H1 (cell line): ENCODE results near the gene GSDME. TPM values are rescaled to one million over a fixed set of nuclear protein-coding genes. Genes with fewer than 3 reads are reported as not detected.

ENCODE experiments used
- CTCF ChIA-PET: fragments of 300-600 bp; sonication (Branson Sonifier 250); formaldehyde crosslinking; loops from one replicate; lab custom pipeline; 2021; ENCODE audit not compliant: partially characterized antibody; lab: Charles Lee
- POLR2A ChIA-PET: fragments of 300-600 bp; sonication (Branson Sonifier 250); formaldehyde crosslinking; loops from one replicate; lab custom pipeline; 2021; ENCODE audit warnings: inconsistent platforms; ENCODE audit not compliant: partially characterized antibody; lab: Charles Lee
- DNase-seq, 2 experiments: peaks; one replicate each; pipeline versions ENCODE4 v3.0.0 to v3.0.0-alpha.2; 2010 to 2022; ENCODE audit warnings: low spot score in 2 of 2, low read depth in 1 of 2, mixed read lengths in 1 of 2
- FAIRE-seq: peaks from 2 replicates; lab custom pipeline; 2011; peaks lifted over from hg19 to GRCh38; lab: Jason Lieb, UNC
- H2AFZ ChIP-seq: 2 replicates; pipeline ENCODE4 v1.8.1; 2012; ENCODE audit warnings: low read length, inconsistent platforms
- H2AK5ac ChIP-seq: 2 replicates; pipeline ENCODE4 v1.6.1; 2013; ENCODE audit warnings: low read depth, low read length
- H2BK120ac ChIP-seq: replicated peaks from 2 replicates; pipeline ENCODE3; 2013; ENCODE audit warnings: low read depth, low read length, inconsistent platforms
- H2BK12ac ChIP-seq: 2 replicates; pipeline ENCODE4 v1.6.1; 2013; ENCODE audit warnings: low read depth, low read length
- H2BK15ac ChIP-seq: 2 replicates; pipeline ENCODE4 v1.6.1; 2013; ENCODE audit warnings: low read length
- H2BK20ac ChIP-seq: 2 replicates; pipeline ENCODE4 v1.6.1; 2013; ENCODE audit warnings: low read length
- H2BK5ac ChIP-seq: 2 replicates; pipeline ENCODE4 v1.6.1; 2013; ENCODE audit warnings: low read depth, low read length
- H3K14ac ChIP-seq: 2 replicates; pipeline ENCODE4 v1.6.1; 2013; ENCODE audit warnings: inconsistent platforms; ENCODE audit not compliant: insufficient read length
- H3K18ac ChIP-seq: 2 replicates; pipeline ENCODE4 v1.6.1; 2013; ENCODE audit warnings: low read length; ENCODE audit errors: extremely low read depth
- H3K23ac ChIP-seq: 2 replicates; pipeline ENCODE4 v1.6.1; 2013; ENCODE audit warnings: inconsistent platforms; ENCODE audit not compliant: insufficient read length
- H3K23me2 ChIP-seq: 2 replicates; pipeline ENCODE4 v1.6.1; 2013; ENCODE audit warnings: low read depth, low read length
- H3K27ac ChIP-seq: 2 replicates; pipeline ENCODE4 v1.6.1; 2011; ENCODE audit warnings: low read depth, low read length, inconsistent platforms
- H3K27me3 ChIP-seq, 4 experiments: replicated peaks in 1 of 4; 1 replicate in 1 of 4; 2 replicates in 3 of 4; pipeline versions ENCODE4 v1.6.1 to v1.8.1; 2011 to 2013; ENCODE audit warnings: low read length in 3 of 4, mild to moderate bottlenecking in 3 of 4, inconsistent platforms in 2 of 4, mixed read lengths in 2 of 4, moderate library complexity in 1 of 4; ENCODE audit not compliant: control insufficient read depth in 3 of 4, insufficient read depth in 3 of 4; ENCODE audit errors: extremely low read depth in 1 of 4
- H3K36me3 ChIP-seq, 4 experiments: 2 replicates each; pipeline versions ENCODE4 v1.6.1 to v1.8.1; 2011 to 2013; ENCODE audit warnings: mild to moderate bottlenecking in 4 of 4, low read length in 3 of 4, moderate library complexity in 2 of 4, control low read depth in 1 of 4, inconsistent platforms in 1 of 4; ENCODE audit not compliant: insufficient read depth in 4 of 4, control insufficient read depth in 2 of 4
- H3K4ac ChIP-seq: replicated peaks from 2 replicates; pipeline ENCODE3; 2013; ENCODE audit warnings: low read length, low read depth, mixed read lengths, inconsistent platforms; ENCODE audit not compliant: insufficient read length
- H3K4me1 ChIP-seq, 4 experiments: replicated peaks in 1 of 4; 1 replicate in 1 of 4; 2 replicates in 3 of 4; pipeline versions ENCODE4 v1.6.1 to v1.8.1; 2011 to 2013; ENCODE audit warnings: low read length in 3 of 4, inconsistent platforms in 2 of 4, mixed read lengths in 1 of 4; ENCODE audit not compliant: insufficient read depth in 4 of 4, control insufficient read depth in 3 of 4
- H3K4me2 ChIP-seq, 2 experiments: 2 replicates each; pipeline versions ENCODE4 v1.6.1 to v1.8.1; 2011 to 2013; ENCODE audit warnings: low read depth in 2 of 2, low read length in 2 of 2, control low read depth in 1 of 2, inconsistent platforms in 1 of 2, mild to moderate bottlenecking in 1 of 2; ENCODE audit not compliant: insufficient read depth in 1 of 2
- H3K4me3 ChIP-seq, 4 experiments: fragments of 200-600, 300-600 bp in 1 of 4; sonication (generic), shearing (Covaris generic), sonication (Bioruptor Twin) in 1 of 4; 2 replicates each; pipeline versions ENCODE4 v1.5.1 to v1.8.1; 2011 to 2016; ENCODE audit warnings: low read length in 4 of 4, low read depth in 3 of 4, control low read depth in 2 of 4, inconsistent platforms in 2 of 4, mild to moderate bottlenecking in 2 of 4, mixed read lengths in 1 of 4, moderate library complexity in 1 of 4; ENCODE audit not compliant: insufficient read depth in 2 of 4; ENCODE audit errors: extremely low read depth in 1 of 4
- H3K56ac ChIP-seq: replicated peaks from 2 replicates; pipeline ENCODE3; 2013; ENCODE audit warnings: low read depth, mild to moderate bottlenecking, mixed read lengths, low read length, inconsistent platforms; ENCODE audit not compliant: insufficient read length
- H3K79me1 ChIP-seq: 2 replicates; pipeline ENCODE4 v1.6.1; 2013; ENCODE audit warnings: low read depth, low read length, control low read depth
- H3K79me2 ChIP-seq, 2 experiments: 2 replicates each; pipeline versions ENCODE4 v1.6.1 to v1.8.1; 2012 to 2013; ENCODE audit warnings: low read length in 2 of 2, mild to moderate bottlenecking in 2 of 2, inconsistent platforms in 1 of 2; ENCODE audit not compliant: insufficient read depth in 2 of 2, control insufficient read depth in 1 of 2
- H3K9ac ChIP-seq, 4 experiments: replicated peaks in 1 of 4; 1 replicate in 1 of 4; 2 replicates in 3 of 4; pipeline versions ENCODE4 v1.6.1 to v1.8.1; 2011 to 2013; ENCODE audit warnings: low read depth in 3 of 4, low read length in 3 of 4, control low read depth in 2 of 4, mild to moderate bottlenecking in 2 of 4, moderate library complexity in 2 of 4, inconsistent platforms in 1 of 4; ENCODE audit errors: extremely low read depth in 1 of 4
- H3K9me3 ChIP-seq, 2 experiments: 2 replicates each; pipeline versions ENCODE4 v1.6.1 to v1.8.1; 2012 to 2013; ENCODE audit warnings: mild to moderate bottlenecking in 2 of 2, moderate library complexity in 2 of 2, control low read depth in 1 of 2, inconsistent platforms in 1 of 2, low read depth in 1 of 2, low read length in 1 of 2, mixed read lengths in 1 of 2; ENCODE audit not compliant: insufficient read depth in 2 of 2
- H4K20me1 ChIP-seq, 2 experiments: replicated peaks in 1 of 2; 2 replicates each; pipeline versions ENCODE3 to v1.8.1; 2011 to 2013; ENCODE audit warnings: inconsistent platforms in 2 of 2, low read length in 2 of 2, mild to moderate bottlenecking in 1 of 2; ENCODE audit not compliant: insufficient read depth in 2 of 2, control insufficient read depth in 1 of 2
- H4K5ac ChIP-seq: 2 replicates; pipeline ENCODE4 v1.6.1; 2013; ENCODE audit warnings: low read length, low read depth, mixed read lengths, inconsistent platforms; ENCODE audit not compliant: insufficient read length
- H4K8ac ChIP-seq: 2 replicates; pipeline ENCODE4 v1.8.0; 2013; ENCODE audit warnings: mild to moderate bottlenecking, moderate library complexity, low read length, inconsistent platforms; ENCODE audit not compliant: insufficient read depth; ENCODE audit errors: extremely low read depth
- H4K91ac ChIP-seq: replicated peaks from 2 replicates; pipeline ENCODE3; 2013; ENCODE audit warnings: low read length, mixed read lengths, inconsistent platforms; ENCODE audit not compliant: insufficient read length
- BRCA1 ChIP-seq: IDR thresholded peaks from 2 replicates; pipeline ENCODE4 v1.6.1; 2012; ENCODE audit warnings: low read depth, low read length, improper control_type of control experiment
- EGR1 ChIP-seq: IDR thresholded peaks from 2 replicates; pipeline ENCODE4 v1.6.1; 2011; ENCODE audit warnings: low read depth, low read length, borderline replicate concordance
- WGBS, 2 experiments: shearing (Covaris generic) in 1 of 2; methylation state at CpG; one replicate each; pipeline versions ENCODE4 v1.1.6 to v1.1.7; 2013 to 2015; ENCODE audit warnings: low lambda C conversion rate in 2 of 2, mixed read lengths in 2 of 2, inconsistent platforms in 1 of 2, low coverage in 1 of 2, missing lambda C conversion rate in 1 of 2; ENCODE audit not compliant: insufficient replicate concordance in 2 of 2, insufficient coverage in 1 of 2, insufficient read length in 1 of 2; ENCODE audit errors: extremely low coverage in 1 of 2, missing lambda C conversion rate in 1 of 2; 5-methylcytosine and 5-hydroxymethylcytosine counted together
- polyA plus RNA-seq, 7 experiments: library from polyadenylated mRNA; depleted of rRNA in 3 of 7; stranded (reverse) in 5 of 7; unstranded in 2 of 7; fragments of >200 nt in 5 of 7; fragments of 200-250 nt in 2 of 7; gene quantifications; 1 replicate in 5 of 7; 2 replicates in 1 of 7; 4 replicates in 1 of 7; pipeline versions ENCODE4 v1.2.1 to v1.2.3, GENCODE V29; 2011 to 2013; ENCODE audit warnings: missing spikeins in 2 of 7, mixed read lengths in 2 of 7
- total RNA-seq: library from RNA; stranded (reverse); fragmentation: NEBNext Ultra II Directional; extraction: Animal tissue kit (Norgen Biotek cat#: 25700); gene quantifications from 2 replicates; pipeline ENCODE4 v1.2.1, GENCODE V29; 2021

Gene GSDME
- total and polyA plus RNA-seq, 2 of the 8 experiments (the other 6 are each of a cell fraction or from before 2014, with no cell fraction given): 5.4 to 7.6 TPM

DNA sequence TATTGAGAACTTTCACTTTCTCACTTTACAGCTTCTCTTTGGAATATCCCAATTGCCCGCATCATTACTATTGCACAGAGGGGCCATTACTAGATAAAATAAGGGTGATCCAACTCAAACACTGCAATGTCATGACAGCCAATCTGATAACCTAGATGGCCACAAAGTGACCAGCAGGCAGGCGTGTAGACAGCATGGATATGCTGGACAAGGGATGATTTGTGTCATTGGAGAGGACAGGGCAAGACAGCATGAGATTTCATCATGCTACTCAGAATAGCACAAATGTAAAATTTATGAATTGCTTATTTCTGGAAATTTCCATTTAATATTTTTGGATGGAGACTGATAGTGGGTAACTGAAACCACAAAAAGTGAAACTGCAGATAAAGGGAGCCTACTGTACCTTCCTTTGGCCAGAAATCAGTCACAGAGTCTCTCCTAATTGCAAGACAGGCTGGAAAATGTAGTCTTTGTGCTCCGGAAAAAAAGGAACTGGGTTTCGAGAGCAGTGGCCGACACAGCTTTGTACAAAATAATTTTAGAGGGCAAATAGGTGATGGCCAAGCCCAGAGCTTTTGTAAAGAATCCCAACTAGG lies 6.1 kb upstream of the GSDME start:
- DNase-seq: no peak
- no peak overlapping the region for H2AFZ ChIP-seq
- H3K18ac ChIP-seq: no peak overlapping the region
- no peak overlapping the region for H3K4ac ChIP-seq
- CTCF ChIA-PET: interaction anchor here (1.4 to 1.5 kb wide), 2 partner anchors 40 to 49 kb away, joined by 3 to 4 read pairs; no protein-coding TSS in a partner anchor
- H3K79me2 ChIP-seq: no peaks in the 10 kb centered on the region
- H3K4me2 ChIP-seq: no peak overlapping the region
- no peak overlapping the region for H2AK5ac ChIP-seq
- no peak overlapping the region for H2BK15ac ChIP-seq
- H4K8ac ChIP-seq: no peak overlapping the region
- no peaks in the 10 kb centered on the region; the same call in 1 of the 2 replicates for H3K23me2 ChIP-seq
- no peak overlapping the region for H2BK5ac ChIP-seq
- no peak overlapping the region for H2BK20ac ChIP-seq
- H3K27ac ChIP-seq: no peak overlapping the region
- peaks cover 3 to 7% (median 6%) of the 10 kb centered on the region in 4 experiments for H3K27me3 ChIP-seq
- no peak overlapping the region for H2BK12ac ChIP-seq
- H3K9ac ChIP-seq: no peak overlapping the region
- TF ChIP-seq BRCA1 (no peak), EGR1 (no peak)
- no peak overlapping the region for H4K91ac ChIP-seq
- no peaks in the 10 kb centered on the region; a peak in 1 of 7 replicates for H3K4me1 ChIP-seq
- no peaks in the 10 kb centered on the region for H3K79me1 ChIP-seq
- FAIRE-seq: no peak
- WGBS, 2 experiments: 91% methylated on average over 5 of the region's 5 CpGs; no CpG with 5 or more reads in 1 of the 2 experiments
- no peaks in the 10 kb centered on the region for H3K9me3 ChIP-seq
- no peaks in the 10 kb centered on the region for H3K36me3 ChIP-seq
- H3K14ac ChIP-seq: no peak overlapping the region
- no peak overlapping the region for H3K56ac ChIP-seq
- H3K23ac ChIP-seq: no peak overlapping the region
- no peaks in the 10 kb centered on the region for H4K20me1 ChIP-seq
- no peak overlapping the region for H3K4me3 ChIP-seq
- no peak overlapping the region for H2BK120ac ChIP-seq
- POLR2A ChIA-PET: no interaction called here
- H4K5ac ChIP-seq: no peak overlapping the region
